NCI-H128 (cell line): ENCODE measurements around the gene PGLYRP4.
"Not testable (repeated sequence)": the region's sequence is repeated elsewhere in the genome, so short reads cannot be mapped to it uniquely, and the experiment has no call there.

Experiments
- DNase-seq: peaks from one replicate; lab custom pipeline; 2025; ENCODE audit not compliant: unreplicated experiment; lab: John Stamatoyannopoulos, UW

The PGLYRP4 gene

GRCh38 chr1:153339802-153340201 is 8.8 kb downstream of the PGLYRP4 start:
- DNase-seq: no peak

GRCh38 chr1:153337980-153338853 is 10.4 kb downstream of the PGLYRP4 start:
- no peak for DNase-seq

GRCh38 chr1:153336650-153337049 is 12.0 kb downstream of the PGLYRP4 start:
- DNase-seq: no peak

- no peak for DNase-seq
Observed at GRCh38 chr1:153333902-153334301, 14.7 kb downstream of the PGLYRP4 start.

GRCh38 chr1:153324912-153325311 is 23.7 kb downstream of the PGLYRP4 start:
- no peak for DNase-seq

- no peak for DNase-seq
Observed at GRCh38 chr1:153322568-153322967, 26.1 kb downstream of the PGLYRP4 start.

- DNase-seq: not testable (repeated sequence)
Observed at GRCh38 chr1:153318145-153318544, 30.5 kb downstream of the PGLYRP4 start.

- DNase-seq: not testable (repeated sequence)
Observed at GRCh38 chr1:153316013-153316412, 32.6 kb downstream of the PGLYRP4 start.

GRCh38 chr1:153314388-153314787 is 34.3 kb downstream of the PGLYRP4 start:
- not testable (repeated sequence) for DNase-seq

- DNase-seq: no peak
Observed at GRCh38 chr1:153313288-153313687, 35.4 kb downstream of the PGLYRP4 start.

GRCh38 chr1:153312570-153313186 is 36.0 kb downstream of the PGLYRP4 start, which contains the start of gene PGLYRP3:
TSS of gene PGLYRP3 (minus strand) at chr1:153312952. CDS start at chr1:153310665, 2,287 bp downstream.
- no peak for DNase-seq

- DNase-seq: no peak
Observed at GRCh38 chr1:153310526-153310925, 38.1 kb downstream of the PGLYRP4 start.

- DNase-seq: no peak
Observed at GRCh38 chr1:153309441-153309840, 39.2 kb downstream of the PGLYRP4 start.

- no peak for DNase-seq
Observed at GRCh38 chr1:153308540-153308939, 40.1 kb downstream of the PGLYRP4 start.

- no peak for DNase-seq
Observed at GRCh38 chr1:153307221-153307600, 41.4 kb downstream of the PGLYRP4 start.

- no peak for DNase-seq
Observed at GRCh38 chr1:153306303-153307220, 42.1 kb downstream of the PGLYRP4 start.

GRCh38 chr1:153305682-153306081 is 43.0 kb downstream of the PGLYRP4 start:
- DNase-seq: no peak

- DNase-seq: no peak
Observed at GRCh38 chr1:153302308-153302707, 46.3 kb downstream of the PGLYRP4 start.

GRCh38 chr1:153293851-153294250 is 54.8 kb downstream of the PGLYRP4 start:
- DNase-seq: no peak

GRCh38 chr1:153293480-153293775 is 55.2 kb downstream of the PGLYRP4 start:
- no peak for DNase-seq

GRCh38 chr1:153292740-153293479 is 55.7 kb downstream of the PGLYRP4 start:
- no peak for DNase-seq
